GM19452 (cell line): Measurements from ENCODE around the gene SLC22A2.

Experiments used
- ATAC-seq: cut with Tn5 transposase; IDR thresholded peaks from one replicate; pipeline ENCODE4 v1.9.1; 2021; ENCODE audit not compliant: unreplicated experiment

Gene SLC22A2

DNA sequence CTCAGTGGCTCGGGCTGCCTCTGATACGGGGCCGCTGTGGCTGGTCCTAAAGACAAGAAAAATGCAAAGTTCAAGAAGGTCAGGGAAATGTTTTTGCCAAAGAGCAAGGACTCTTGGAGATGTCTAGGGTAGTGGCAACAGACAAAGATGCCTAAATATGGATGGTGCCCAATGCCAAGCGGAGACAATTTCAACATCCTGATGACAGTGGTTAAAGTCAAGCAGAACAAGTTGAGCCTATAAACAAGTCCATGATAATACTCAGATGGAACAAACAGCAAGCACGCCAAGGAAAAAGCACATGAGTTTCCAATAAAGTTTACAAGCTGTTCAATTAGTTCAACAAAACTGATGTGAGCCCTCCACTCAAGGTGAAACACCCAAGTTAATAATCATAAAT lies 85.9 kb downstream of the SLC22A2 start:
- no peak for ATAC-seq

- ATAC-seq = no peak
Observed at GRCh38 chr6:160170018-160170680, 88.5 kb downstream of the SLC22A2 start.

- ATAC-seq = no peak
Observed at GRCh38 chr6:160167604-160168399, 90.8 kb downstream of the SLC22A2 start.
